ENCODE measurements around the gene CEMIP2. TPM values are rescaled to one million over a fixed set of nuclear protein-coding genes. Genes with fewer than 3 reads are reported as not detected.

The CEMIP2 gene
- total and polyA plus RNA-seq, 2 of the 13 experiments (the other 11 are each of a cell fraction or from before 2014, with no cell fraction given): 94.3 to 128 TPM

GRCh38 chr9:71669284-71669995 is 98.9 kb downstream of the CEMIP2 start (continued):
- TF ChIP-seq RAD51 (IDR thresholded peaks at IDR 0.05; ENCODE audit: borderline replicate concordance) (peak; percentile 34; the same call in 1 of the 2 replicates), RXRB (CRISPR knock-in tag; IDR thresholded peaks at IDR 0.05; ENCODE audit: borderline replicate concordance) (peak; percentile 47; the same call in 1 of the 2 replicates), MBD4 (IDR thresholded peaks at IDR 0.05; ENCODE audit: borderline replicate concordance, low read length) (no peak)

GRCh38 chr9:71668717-71669116 is 99.6 kb downstream of the CEMIP2 start:
- no peak overlapping the region for H3K27ac ChIP-seq (ENCODE audit: extremely low read length, insufficient read depth, low read length)
- DNase-seq (ENCODE audit: low spot score): no peak
- CTCF ChIA-PET (ENCODE audit: low intra/inter-chr PET ratio, low total read pairs): no interaction called here
- intact Hi-C loops (cut with micrococcal nuclease; ENCODE audit: unreplicated experiment) (loop anchor here (5.0 kb wide), 1 partner anchor 679 kb away; no protein-coding TSS in a partner anchor), in situ Hi-C loops (cut with HindIII; ENCODE audit: extremely low pct_ligation_motif_present, low pct_unique_long_range_greater_than_20kb) (no loop called here)
- no TSS peak for BruUV-seq (replicated peaks)
- no peaks in the 10 kb centered on the region; a peak in 1 of 5 replicates for H3K27me3 ChIP-seq (ENCODE audit: control insufficient read depth in 1 of 2, insufficient read depth in 2 of 2, low read length in 2 of 2)
- 90% methylated on average over 2 of the region's 2 CpGs for WGBS (ENCODE audit: low lambda C conversion rate)
- POLR2A ChIA-PET: no interaction called here
- H4K20me1 ChIP-seq (ENCODE audit: insufficient read depth, low read length): no peaks in the 10 kb centered on the region
- no peaks in the 10 kb centered on the region for H3K9me3 ChIP-seq (ENCODE audit: low read length)
- no peaks in the 10 kb centered on the region for H3K36me3 ChIP-seq (replicated peaks in 1 of 2; ENCODE audit: control insufficient read depth in 1 of 2, insufficient read depth in 2 of 2, low read length in 2 of 2)
- H3K4me1 ChIP-seq (ENCODE audit: insufficient read depth, low read length): peaks cover 38% of the 10 kb centered on the region
- no peak overlapping the region for H3K4me3 ChIP-seq (replicated peaks in 1 of 3; ENCODE audit: insufficient read depth in 1 of 3, low read depth in 2 of 3, low read length in 3 of 3)
- ATAC-seq: no peak
- TF ChIP-seq MIER3 (CRISPR knock-in tag; IDR thresholded peaks at IDR 0.05; ENCODE audit: borderline replicate concordance) (no peak), HMG20A (CRISPR knock-in tag; IDR thresholded peaks at IDR 0.05; ENCODE audit: borderline replicate concordance) (no peak), ZNF12 (CRISPR knock-in tag; IDR thresholded peaks at IDR 0.05) (peak; percentile 93)
- H3K4me2 ChIP-seq (ENCODE audit: low read depth, low read length): no peak overlapping the region
- no peak overlapping the region for H3K9ac ChIP-seq (ENCODE audit: insufficient read depth, low read depth, low read length)
- FAIRE-seq: no peak
- H3K79me2 ChIP-seq (ENCODE audit: insufficient read depth, low read length): no peaks in the 10 kb centered on the region
- H2AFZ ChIP-seq (ENCODE audit: low read length): no peak overlapping the region

GRCh38 chr9:71665247-71665646 is 103.1 kb downstream of the CEMIP2 start:
- 92% methylated on average over 5 of the region's 5 CpGs for WGBS (ENCODE audit: low lambda C conversion rate)
- no peak for TF ChIP-seq SP2 (CRISPR knock-in tag; IDR thresholded peaks at IDR 0.05)
- TF ChIP-seq KLF15 (CRISPR knock-in tag; IDR thresholded peaks at IDR 0.05; ENCODE audit: borderline replicate concordance): no peak
- no peak for TF ChIP-seq BATF2 (CRISPR knock-in tag; IDR thresholded peaks at IDR 0.05)
- DNase-seq (ENCODE audit: low spot score) (no peak), ATAC-seq (no peak), FAIRE-seq (no peak)
- Histone ChIP-seq H3K79me2 (ENCODE audit: insufficient read depth, low read length) (no peaks in the 10 kb centered on the region), H4K20me1 (ENCODE audit: insufficient read depth, low read length) (no peaks in the 10 kb centered on the region), H3K27me3 (ENCODE audit: control insufficient read depth in 1 of 2, insufficient read depth in 2 of 2, low read length in 2 of 2) (no peaks in the 10 kb centered on the region), H3K27ac (ENCODE audit: extremely low read length, insufficient read depth, low read length) (no peak overlapping the region), H3K4me3 (replicated peaks in 1 of 3; ENCODE audit: insufficient read depth in 1 of 3, low read depth in 2 of 3, low read length in 3 of 3) (no peak overlapping the region), H3K4me2 (ENCODE audit: low read depth, low read length) (no peak overlapping the region), H3K9ac (ENCODE audit: insufficient read depth, low read depth, low read length) (no peak overlapping the region), H3K4me1 (ENCODE audit: insufficient read depth, low read length) (peaks cover 41% of the 10 kb centered on the region), H3K9me3 (ENCODE audit: low read length) (no peaks in the 10 kb centered on the region), H3K36me3 (replicated peaks in 1 of 2; ENCODE audit: control insufficient read depth in 1 of 2, insufficient read depth in 2 of 2, low read length in 2 of 2) (no peaks in the 10 kb centered on the region), H2AFZ (ENCODE audit: low read length) (no peak overlapping the region)
- intact Hi-C loops (cut with micrococcal nuclease; ENCODE audit: unreplicated experiment) (loop anchor here (5.0 kb wide), 1 partner anchor 682 kb away; no protein-coding TSS in a partner anchor), in situ Hi-C loops (cut with HindIII; ENCODE audit: extremely low pct_ligation_motif_present, low pct_unique_long_range_greater_than_20kb) (no loop called here)
- POLR2A ChIA-PET: no interaction called here
- CTCF ChIA-PET (ENCODE audit: low intra/inter-chr PET ratio, low total read pairs): no interaction called here
- BruUV-seq (replicated peaks): no TSS peak
